Ovary (tissue), 9 donors: ENCODE measurements around the gene IGFL4. TPM values are rescaled to one million over a fixed set of nuclear protein-coding genes. Genes with fewer than 3 reads are reported as not detected.

Source experiments
- DNase-seq, 5 donors: peaks; one replicate each; pipeline ENCODE4 v3.0.0-alpha.2; 2019 to 2020
- H3K27ac ChIP-seq, 2 donors: fragments of 200-600 bp; one replicate each; pipeline versions ENCODE4 v1.5.1 to v1.8.0; 2019 to 2022
- H3K27me3 ChIP-seq: fragments of 200-600 bp; one replicate; pipeline ENCODE4 v1.8.0; 2022
- H3K36me3 ChIP-seq: fragments of 200-600 bp; sonication (generic); one replicate; pipeline ENCODE4 v1.5.1; 2019
- H3K4me1 ChIP-seq: one replicate; pipeline ENCODE4 v1.8.1; 2013; ENCODE audit warnings: mild to moderate bottlenecking, moderate library complexity; ENCODE audit not compliant: insufficient read depth
- H3K4me3 ChIP-seq: fragments of 200-600 bp; sonication (generic); one replicate; pipeline ENCODE4 v1.5.1; 2017
- H3K9me3 ChIP-seq, 2 donors: fragments of 200-600 bp in 1 of 2; sonication (generic) in 1 of 2; one replicate each; pipeline versions ENCODE4 v1.5.1 to v1.8.1; 2013 to 2019; ENCODE audit warnings: mild to moderate bottlenecking in 1 of 2, moderate library complexity in 1 of 2
- EP300 ChIP-seq: sonication (generic); formaldehyde crosslinking; IDR thresholded peaks from one replicate; pipeline ENCODE4 v1.6.1; 2017; ENCODE audit warnings: antibody characterized with exemption
- POLR2A ChIP-seq: fragments of 450-650 bp; IDR thresholded peaks from one replicate; pipeline ENCODE4 v1.6.1; 2017; ENCODE audit warnings: antibody characterized with exemption, mild to moderate bottlenecking, moderate library complexity
- WGBS, 3 donors: extraction: QIAGEN DNeasy Blood & Tissue Kit in 1 of 3; methylation state at CpG; one replicate each; pipeline versions ENCODE4 v1.1.5 to v1.1.7; 2013 to 2017; 5-methylcytosine and 5-hydroxymethylcytosine counted together
- intact Hi-C, 4 donors: fragments of 100-400 bp; cut with DNase I; formaldehyde crosslinking; loops; one replicate each; pipeline versions ENCODE4 v1.11.0 to v1.15.1; 2022 to 2023
- polyA plus RNA-seq, 2 donors: library from polyadenylated mRNA; stranded (reverse); fragments of 200-250 nt in 1 of 2; fragments of 350-450 nt in 1 of 2; fragmentation: Illumina TruSeq in 1 of 2; extraction: RNeasy Lipid Tissue Mini Kit (QIAGEN cat#74804) in 1 of 2; gene quantifications; one replicate each; pipeline ENCODE4 v1.2.3, GENCODE V29; 2013 to 2014
- total RNA-seq, 7 donors: library from RNA; depleted of rRNA in 2 of 7; stranded (reverse); fragments of >200 nt in 2 of 7; fragmentation: NEBNext Ultra II Directional in 3 of 7; extraction: Animal tissue kit (Norgen Biotek cat#: 25700) in 3 of 7; gene quantifications; one replicate each; pipeline versions ENCODE4 v1.1.0 to v1.2.4, GENCODE V29; 2016 to 2023
- TF ChIP-seq, protein P1 (sequence below), 3 donors: fragments of 450-650 bp in 2 of 3; fragments of 200-600 bp in 1 of 3; IDR thresholded peaks; one replicate each; pipeline versions ENCODE4 v1.5.1 to v1.8.0; 2016 to 2022; ENCODE audit warnings: antibody characterized with exemption in 3 of 3, mild to moderate bottlenecking in 1 of 3
- donor health status: DM: no; HTN: no; CAD: no; lungs with moderate emphysema.
- donor health status: DM: no; HTN: no; CAD: no.
- donor health status: Bipolar disorder and iron deficiency.
- donor health status: DM: yes; HTN: yes; CAD: no.
- donor health status: DM: no; HTN: no; CAD: no.
- donor health status: DM: yes; HTN: yes; CAD: no.

Gene IGFL4
- total and polyA plus RNA-seq, 9 donors, result not detected

DNA sequence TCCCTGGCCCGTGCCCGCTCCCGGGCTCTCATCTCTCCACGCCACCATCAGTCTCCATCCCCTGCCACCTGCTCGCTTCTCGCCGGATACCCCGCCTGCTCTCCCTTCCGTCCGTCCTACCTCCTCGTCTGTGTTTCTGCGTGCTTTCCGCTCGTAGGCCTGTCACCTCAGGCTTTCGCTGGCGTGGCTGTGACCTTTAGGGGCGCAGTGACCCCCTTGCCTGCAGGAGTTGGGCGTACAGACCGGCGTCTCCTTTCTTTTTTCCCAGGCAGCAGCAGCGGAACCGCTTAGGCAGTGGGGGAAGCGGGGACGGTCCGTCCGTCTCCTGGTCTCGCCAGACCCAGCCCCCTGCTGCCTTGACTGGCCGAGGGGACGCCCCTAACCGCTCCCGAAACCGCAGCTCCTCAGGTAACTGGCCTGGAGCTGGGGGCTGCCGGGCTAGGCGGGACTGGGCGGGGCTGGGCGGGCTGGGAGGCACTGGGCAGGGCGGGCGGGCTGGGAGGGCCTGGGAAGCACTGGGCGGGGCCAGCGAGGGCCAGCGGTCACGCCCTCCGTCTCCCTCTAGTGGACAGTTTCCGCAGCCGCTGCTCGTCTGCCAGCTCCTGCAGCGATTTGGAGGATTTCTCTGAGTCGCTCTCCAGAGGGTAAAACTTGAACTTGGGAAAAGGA lies 24.2 kb downstream of the IGFL4 start:
- H3K4me1 ChIP-seq, result peaks cover 8% of the 10 kb centered on the region
- H3K9me3 ChIP-seq, result no peaks in the 10 kb centered on the region
- H3K4me3 ChIP-seq, result peak overlapping the region; percentile 54
- no peak for TF ChIP-seq POLR2A
- TF ChIP-seq, protein P1, sequence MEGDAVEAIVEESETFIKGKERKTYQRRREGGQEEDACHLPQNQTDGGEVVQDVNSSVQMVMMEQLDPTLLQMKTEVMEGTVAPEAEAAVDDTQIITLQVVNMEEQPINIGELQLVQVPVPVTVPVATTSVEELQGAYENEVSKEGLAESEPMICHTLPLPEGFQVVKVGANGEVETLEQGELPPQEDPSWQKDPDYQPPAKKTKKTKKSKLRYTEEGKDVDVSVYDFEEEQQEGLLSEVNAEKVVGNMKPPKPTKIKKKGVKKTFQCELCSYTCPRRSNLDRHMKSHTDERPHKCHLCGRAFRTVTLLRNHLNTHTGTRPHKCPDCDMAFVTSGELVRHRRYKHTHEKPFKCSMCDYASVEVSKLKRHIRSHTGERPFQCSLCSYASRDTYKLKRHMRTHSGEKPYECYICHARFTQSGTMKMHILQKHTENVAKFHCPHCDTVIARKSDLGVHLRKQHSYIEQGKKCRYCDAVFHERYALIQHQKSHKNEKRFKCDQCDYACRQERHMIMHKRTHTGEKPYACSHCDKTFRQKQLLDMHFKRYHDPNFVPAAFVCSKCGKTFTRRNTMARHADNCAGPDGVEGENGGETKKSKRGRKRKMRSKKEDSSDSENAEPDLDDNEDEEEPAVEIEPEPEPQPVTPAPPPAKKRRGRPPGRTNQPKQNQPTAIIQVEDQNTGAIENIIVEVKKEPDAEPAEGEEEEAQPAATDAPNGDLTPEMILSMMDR (IDR thresholded peaks at IDR 0.05), result peak; percentile 28 to 93 (median 50)
- peaks cover 4% of the 10 kb centered on the region for H3K27me3 ChIP-seq
- intact Hi-C loops, result no loop called here
- no peak overlapping the region for H3K27ac ChIP-seq
- H3K36me3 ChIP-seq, result no peaks in the 10 kb centered on the region
- WGBS, 3 donors, result 1% methylated on average over 36 to 48 of the region's 48 CpGs
- peak; percentile 73 to 86 (median 84) for DNase-seq

DNA sequence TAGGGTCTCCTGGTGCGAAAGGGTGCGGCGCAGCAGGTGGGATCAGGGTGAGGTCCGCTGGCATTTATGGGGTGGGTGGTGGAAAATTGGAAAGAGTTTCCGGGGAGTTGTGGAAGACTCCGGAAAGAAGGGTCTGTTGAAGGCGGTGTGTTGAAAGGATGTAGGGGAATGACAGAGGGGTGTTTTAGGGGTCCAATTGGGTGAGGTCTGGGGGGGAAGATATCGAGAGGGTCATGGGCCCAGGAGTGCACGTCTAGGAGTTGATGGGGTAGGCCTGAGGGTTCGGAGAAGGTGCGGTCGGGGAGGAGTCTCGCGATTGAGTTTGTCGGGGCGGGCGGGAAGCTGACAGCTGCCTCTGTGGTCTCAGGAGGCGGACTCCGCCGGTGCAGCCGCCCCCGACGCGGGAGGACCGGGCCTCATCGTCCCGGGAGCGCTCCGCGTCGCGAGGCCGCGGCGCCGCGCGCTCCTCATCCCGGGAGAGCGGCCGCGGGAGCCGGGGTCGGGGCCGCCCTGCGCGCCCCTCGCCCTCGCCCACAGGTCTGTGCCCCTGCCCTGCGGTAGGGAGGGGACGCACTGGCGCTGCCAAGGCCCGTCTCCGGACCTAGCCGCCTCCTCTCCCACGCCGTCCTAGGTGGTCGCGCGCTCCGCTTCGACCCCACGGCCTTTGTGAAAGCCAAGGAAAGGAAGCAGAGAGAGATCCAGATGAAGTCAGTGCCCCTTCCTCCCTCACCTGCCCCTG lies 24.9 kb downstream of the IGFL4 start:
- Histone ChIP-seq H3K27me3 (peaks cover 4% of the 10 kb centered on the region), H3K4me3 (peak overlapping the region; percentile 54), H3K9me3 (no peaks in the 10 kb centered on the region), H3K36me3 (no peaks in the 10 kb centered on the region), H3K27ac (no peak overlapping the region), H3K4me1 (peaks cover 8% of the 10 kb centered on the region)
- no peak for TF ChIP-seq EP300
- TF ChIP-seq, protein P1 (IDR thresholded peaks at IDR 0.05), result no peak
- no peak for TF ChIP-seq POLR2A
- no peak for DNase-seq
- 3 to 4% (median 4%) methylated on average over 48 to 63 of the region's 63 CpGs for WGBS, 3 donors
- intact Hi-C loops, result no loop called here

DNA sequence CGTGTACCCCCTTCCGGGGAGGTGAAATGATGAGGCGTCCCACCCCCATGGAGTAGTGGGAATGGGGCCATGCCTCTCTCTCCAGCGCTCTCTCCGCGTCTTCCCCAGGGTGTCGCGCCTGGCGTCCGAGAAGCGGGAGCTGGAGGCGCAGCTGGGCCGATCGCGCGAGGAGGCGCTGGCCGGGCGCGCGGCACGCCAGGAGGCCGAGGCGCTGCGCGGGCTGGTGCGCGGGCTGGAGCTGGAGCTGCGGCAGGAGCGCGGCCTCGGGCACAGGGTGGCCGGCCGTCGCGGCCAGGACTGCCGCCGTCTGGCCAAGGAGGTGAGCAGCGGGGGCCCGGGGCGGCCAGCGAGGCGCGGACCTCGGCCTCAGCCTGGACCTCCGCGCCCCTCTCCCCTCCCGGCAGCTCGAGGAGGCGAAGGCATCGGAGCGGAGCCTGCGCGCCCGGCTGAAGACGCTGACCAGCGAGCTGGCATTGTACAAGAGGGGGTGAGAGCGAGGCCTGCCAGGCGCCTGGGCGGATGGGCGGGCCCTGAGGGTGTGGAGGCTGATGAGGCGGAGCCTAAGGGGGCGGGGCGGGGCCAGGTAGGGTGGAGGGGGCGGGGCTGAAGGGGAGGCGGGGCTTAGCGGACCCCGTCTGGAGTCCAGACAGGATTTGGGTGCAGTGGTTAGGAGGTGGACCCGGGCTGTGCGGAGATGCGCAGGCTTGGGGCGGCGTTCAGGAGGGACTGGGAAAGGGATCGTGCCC lies 25.7 kb downstream of the IGFL4 start:
- peak in 3 of 5 donors; percentile 46 to 62 (median 48) for DNase-seq
- no peak overlapping the region for H3K27ac ChIP-seq
- 10 to 14% (median 12%) methylated on average over 59 to 73 of the region's 74 CpGs for WGBS, 3 donors

DNA sequence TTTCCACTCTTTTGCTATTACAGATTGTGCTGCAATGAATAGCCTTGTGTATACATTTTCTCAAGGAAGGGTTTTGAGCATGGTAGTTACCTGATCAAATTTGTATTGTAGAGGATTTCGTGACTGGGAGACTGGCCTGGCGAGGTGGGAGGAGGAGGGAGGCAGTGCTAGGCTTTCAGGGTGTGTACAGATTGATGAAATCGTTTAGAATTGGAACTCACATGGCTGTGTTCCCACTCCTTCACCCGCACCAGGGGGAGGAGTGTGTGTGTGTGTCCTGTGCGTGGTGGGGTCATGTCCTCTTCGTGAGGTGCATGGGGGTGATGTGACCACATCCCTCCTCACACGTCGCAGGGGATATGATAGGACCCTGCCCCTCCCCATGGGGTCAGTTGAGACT lies 26.3 kb downstream of the IGFL4 start:
- Histone ChIP-seq H3K36me3 (no peaks in the 10 kb centered on the region), H3K27me3 (peaks cover 4% of the 10 kb centered on the region), H3K4me3 (no peak overlapping the region), H3K27ac (no peak overlapping the region), H3K9me3 (no peaks in the 10 kb centered on the region), H3K4me1 (peaks cover 8% of the 10 kb centered on the region)
- intact Hi-C loops, result no loop called here
- no peak for TF ChIP-seq POLR2A
- TF ChIP-seq, protein P1 (IDR thresholded peaks at IDR 0.05), result no peak
- TF ChIP-seq EP300, result no peak
- no peak for DNase-seq
- 55 to 68% (median 63%) methylated on average over 8 of the region's 8 CpGs for WGBS, 3 donors

More for the DNA sequence above, 25.7 kb downstream of the IGFL4 start:
- no peaks in the 10 kb centered on the region for H3K9me3 ChIP-seq
- no peak overlapping the region for H3K4me3 ChIP-seq
- no peak for TF ChIP-seq EP300
- TF ChIP-seq, protein P1 (IDR thresholded peaks at IDR 0.05), result no peak
- TF ChIP-seq POLR2A, result no peak
- no peaks in the 10 kb centered on the region for H3K36me3 ChIP-seq
- H3K27me3 ChIP-seq, result peaks cover 4% of the 10 kb centered on the region
- intact Hi-C loops, result no loop called here
- peaks cover 8% of the 10 kb centered on the region for H3K4me1 ChIP-seq
